Heart left ventricle (tissue), 13 donors: ENCODE measurements around the gene TRAM2.

ENCODE experiments used
- CTCF ChIP-seq, 12 donors: fragments of 200-600 bp; sonication (generic) in 4 of 12; IDR thresholded peaks; one replicate each; pipeline versions ENCODE4 v1.5.0 to v1.8.0; 2018 to 2022; ENCODE audit warnings: antibody characterized with exemption in 12 of 12, mild to moderate bottlenecking in 5 of 12
- POLR2A ChIP-seq, 2 donors: fragments of 450-650 bp; IDR thresholded peaks; one replicate each; pipeline ENCODE4 v1.6.1; 2017; ENCODE audit warnings: antibody characterized with exemption in 2 of 2, mild to moderate bottlenecking in 2 of 2, moderate library complexity in 2 of 2
- donor health status: ischemic (EF 13 %, LVEDD 7.1; RV severe dilation, severe dysfunction).
- donor health status: DM: no; HTN: yes; CAD: no.
- donor health status: DM: no; HTN: no; CAD: no.
- donor health status: ischemic (EF 25% LVEDD 6.9; RV normal size, moderate dysfunction).
- donor health status: ischemic (EF 25% LVEDD 5.7; RV mildly dilated, moderate dysfunction).
- donor health status: ischemic (EF 35%, LVEDD 5.7; RV mildly dilated, moderate dysfunction).
- donor health status: nonischemic (EF 11% LVEDD 7.7; RV severe dilation, severe dysfunction).
- donor health status: DM: yes; HTN: yes; CAD: no.
- donor health status: PGD.
- donor health status: ischemic (EF 29% LVEDD 5.4; RV normal size, mild dysfunction).
- donor health status: nonischemic (EF 23%, LVEDD 6.1; RV moderate dilation, normal function).

GRCh38 chr6:52539607-52540006 lies 37.3 kb downstream of the TRAM2 start:
- TF ChIP-seq CTCF (IDR thresholded peaks at IDR 0.05) (no peak), POLR2A (IDR thresholded peaks at IDR 0.05) (no peak)
